ENCODE measurements around the gene ACAD11. TPM values are rescaled to one million over a fixed set of nuclear protein-coding genes. Genes with fewer than 3 reads are reported as not detected.
"Not testable (repeated sequence)": the region's sequence is repeated elsewhere in the genome, so short reads cannot be mapped to it uniquely, and the experiment has no call there.

The ACAD11 gene
- total RNA-seq, 2 experiments from 2014 or later = 12.3 to 19.6 TPM

DNA sequence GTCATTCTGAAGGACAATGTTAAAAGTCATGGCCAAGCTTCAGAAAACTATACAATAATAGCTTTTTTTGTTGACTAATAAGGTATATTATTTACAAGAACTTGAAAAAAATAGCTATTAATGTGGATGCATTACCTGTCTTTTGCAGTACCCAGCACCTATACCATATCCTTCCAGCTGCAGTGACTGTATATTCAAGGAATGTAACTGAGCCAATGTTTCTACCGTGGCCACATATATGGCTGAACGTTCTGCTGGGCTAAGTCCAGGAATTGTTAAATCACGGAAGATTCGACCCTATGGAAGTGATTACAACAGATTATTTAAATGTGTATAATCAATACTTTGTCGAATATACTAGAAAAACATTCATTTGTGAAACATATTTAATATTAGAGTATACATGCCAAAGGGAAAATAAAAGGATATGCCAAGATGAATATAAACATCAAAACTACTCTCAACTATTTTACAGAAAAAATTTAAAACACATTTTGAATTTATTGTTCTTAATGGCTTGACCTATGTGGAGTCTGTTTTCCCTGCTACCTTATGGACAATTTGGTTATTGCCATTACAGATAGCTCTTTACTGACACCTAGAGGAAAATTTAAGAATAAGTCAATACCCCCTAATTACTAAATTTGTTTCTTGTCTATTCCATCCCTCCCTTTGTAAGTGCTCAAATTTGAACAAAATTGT lies 17.6 kb downstream of the ACAD11 start:
- peaks cover 2% of the 10 kb centered on the region for H3K36me3 Mint-ChIP-seq
- H3K4me1 Mint-ChIP-seq = peaks cover 12% of the 10 kb centered on the region
- H3K4me3 Mint-ChIP-seq = no peak overlapping the region
- no peaks in the 10 kb centered on the region for H3K9me3 Mint-ChIP-seq (ENCODE audit: low read depth)
- H3K27me3 Mint-ChIP-seq = no peaks in the 10 kb centered on the region
- DNase-seq = no peak
- peak; percentile 69 for ATAC-seq
- CTCF ChIA-PET = interaction anchor here (0.8 to 4.1 kb wide), 14 partner anchors 10 to 360 kb away, joined by 3 to 81 read pairs (median 5); partner anchors contain the start of genes ACAD11 and UBA5
- H3K27ac Mint-ChIP-seq = no peak overlapping the region

DNA sequence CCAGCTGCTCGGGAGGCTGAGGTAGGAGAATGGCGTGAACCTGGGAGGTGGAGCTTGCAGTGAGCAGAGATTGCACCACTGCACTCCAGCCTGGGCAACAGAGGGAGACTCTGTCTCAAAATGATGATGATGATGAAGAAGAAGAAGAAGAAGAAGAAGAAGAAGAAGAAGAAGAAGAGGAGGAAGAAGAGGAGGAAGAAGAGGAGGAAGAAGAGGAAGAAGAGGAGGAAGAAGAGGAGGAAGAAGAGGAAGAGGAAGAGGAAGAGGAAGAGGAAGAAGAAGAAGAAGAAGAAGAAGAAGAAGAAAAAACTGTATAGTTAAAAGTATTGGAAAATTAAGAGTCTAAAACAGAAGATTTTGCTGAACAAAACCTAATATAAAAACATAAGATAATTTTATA lies 18.2 kb downstream of the ACAD11 start:
- peaks cover 12% of the 10 kb centered on the region for H3K4me1 Mint-ChIP-seq
- CTCF ChIA-PET = interaction anchor here (0.8 to 4.1 kb wide), 12 partner anchors 9 to 359 kb away, joined by 3 to 81 read pairs (median 5); partner anchors contain the start of genes ACAD11 and UBA5

DNA sequence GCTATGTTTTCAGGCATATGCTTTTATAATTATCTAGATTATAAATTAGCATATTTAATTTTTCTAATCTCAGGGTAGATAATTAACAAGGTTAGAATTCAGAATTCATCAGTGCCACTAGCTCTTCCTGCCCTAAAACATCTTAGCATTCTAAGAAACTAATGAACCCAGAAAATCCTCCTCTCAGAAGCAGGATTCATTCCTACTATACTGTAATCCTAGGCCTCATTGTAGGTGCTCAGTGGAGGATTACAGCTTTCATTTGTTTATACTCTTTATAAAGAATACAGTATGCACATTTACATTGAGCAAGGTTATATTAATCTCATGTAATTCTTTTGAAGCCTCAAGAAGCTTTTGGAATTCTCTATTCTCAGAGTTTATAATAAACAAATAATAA lies 20.9 kb downstream of the ACAD11 start:
- H3K27ac Mint-ChIP-seq = no peak overlapping the region
- no peaks in the 10 kb centered on the region for H3K9me3 Mint-ChIP-seq (ENCODE audit: low read depth)
- no peak for DNase-seq
- H3K4me1 Mint-ChIP-seq = peaks cover 9% of the 10 kb centered on the region
- CTCF ChIA-PET = interaction anchor here (2.4 kb wide), 1 partner anchor 103 kb away, joined by 13 read pairs; no protein-coding TSS in a partner anchor
- no peak for ATAC-seq
- H3K4me3 Mint-ChIP-seq = no peak overlapping the region
- H3K36me3 Mint-ChIP-seq = peaks cover 7% of the 10 kb centered on the region
- H3K27me3 Mint-ChIP-seq = no peaks in the 10 kb centered on the region

More for the DNA sequence above, 18.2 kb downstream of the ACAD11 start:
- not testable (repeated sequence) for H3K9me3 Mint-ChIP-seq (ENCODE audit: low read depth); H3K27me3 Mint-ChIP-seq; DNase-seq; H3K27ac Mint-ChIP-seq; H3K36me3 Mint-ChIP-seq; H3K4me3 Mint-ChIP-seq; ATAC-seq

DNA sequence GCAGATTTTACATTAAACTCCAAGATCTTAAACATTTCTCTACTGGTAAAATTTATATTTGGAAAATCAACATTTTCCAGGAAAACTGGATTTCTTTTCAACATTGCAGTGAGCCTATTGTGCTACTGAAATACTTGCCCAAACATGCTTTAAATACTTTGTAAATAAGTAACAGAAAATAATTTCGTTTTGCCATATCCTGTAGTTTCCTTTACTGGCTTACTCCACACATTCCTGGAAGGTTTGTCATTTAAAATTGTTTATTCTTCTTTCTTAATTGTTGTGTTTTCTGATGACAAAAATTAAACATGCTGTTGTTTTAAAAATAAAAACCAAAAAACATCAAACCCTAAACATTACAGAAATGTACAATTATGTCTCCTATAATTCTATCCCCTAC lies 22.0 kb downstream of the ACAD11 start:
- DNase-seq = no peak
- peaks cover 1% of the 10 kb centered on the region for H3K4me1 Mint-ChIP-seq
- no peaks in the 10 kb centered on the region for H3K27me3 Mint-ChIP-seq
- H3K4me3 Mint-ChIP-seq = no peak overlapping the region
- CTCF ChIA-PET = interaction anchor here (2.4 kb wide), 1 partner anchor 102 kb away, joined by 13 read pairs; no protein-coding TSS in a partner anchor
- ATAC-seq = no peak
- H3K9me3 Mint-ChIP-seq (ENCODE audit: low read depth) = no peaks in the 10 kb centered on the region
- peaks cover 10% of the 10 kb centered on the region for H3K36me3 Mint-ChIP-seq
- H3K27ac Mint-ChIP-seq = no peak overlapping the region

DNA sequence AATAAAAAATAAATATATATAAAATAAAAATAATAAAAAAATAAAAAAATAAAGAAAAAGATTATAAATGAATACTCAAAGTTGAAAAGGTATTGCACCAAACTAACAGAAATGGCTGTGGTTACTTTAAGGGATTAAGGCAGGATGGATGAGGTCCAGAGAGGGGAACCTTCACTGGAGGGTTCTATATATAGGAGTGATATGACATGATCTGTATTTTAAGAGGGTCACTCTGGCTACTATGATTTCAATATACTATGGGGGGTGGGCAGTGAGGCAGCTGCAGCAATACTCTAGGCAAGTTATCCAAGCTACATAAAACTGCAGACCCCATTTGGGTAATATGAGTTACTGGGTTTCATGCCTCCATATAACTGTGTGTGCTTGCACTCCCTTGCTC lies 24.6 kb downstream of the ACAD11 start:
- DNase-seq (no peak), ATAC-seq (no peak)
- CTCF ChIA-PET = interaction anchor here (2.3 kb wide), 1 partner anchor 99 kb away, joined by 11 read pairs; no protein-coding TSS in a partner anchor
- H3K4me3 Mint-ChIP-seq = no peak overlapping the region
- H3K4me1 Mint-ChIP-seq = peaks cover 1% of the 10 kb centered on the region
- no peak overlapping the region for H3K27ac Mint-ChIP-seq
- H3K36me3 Mint-ChIP-seq = peaks cover 11% of the 10 kb centered on the region
- H3K27me3 Mint-ChIP-seq = no peaks in the 10 kb centered on the region
- H3K9me3 Mint-ChIP-seq (ENCODE audit: low read depth) = no peaks in the 10 kb centered on the region

DNA sequence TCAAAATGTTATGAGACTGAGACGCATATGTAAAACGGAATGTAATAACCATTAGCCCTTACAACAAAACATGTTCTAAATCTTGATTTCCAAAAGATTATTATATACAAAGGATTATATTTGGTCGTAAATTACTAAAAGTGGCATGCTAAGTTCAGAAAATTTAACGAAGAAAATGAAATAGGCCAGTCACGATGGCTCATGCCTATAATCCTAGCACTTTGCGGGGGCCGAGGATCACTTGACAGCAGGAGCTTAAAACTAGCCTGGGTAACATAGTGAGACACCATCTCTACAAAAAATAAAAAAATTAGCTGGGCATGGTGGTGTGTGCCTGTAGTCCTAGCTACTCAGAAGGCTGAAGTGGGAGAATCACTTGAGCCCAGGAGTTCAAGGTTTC lies 29.0 kb downstream of the ACAD11 start:
- H3K9me3 Mint-ChIP-seq (ENCODE audit: low read depth) = no peaks in the 10 kb centered on the region
- H3K27me3 Mint-ChIP-seq = no peaks in the 10 kb centered on the region
- ATAC-seq (no peak), DNase-seq (no peak)
- H3K36me3 Mint-ChIP-seq = peaks cover 26% of the 10 kb centered on the region
- H3K4me3 Mint-ChIP-seq = no peak overlapping the region
- CTCF ChIA-PET = interaction anchor here (0.6 kb wide), 1 partner anchor 916 kb away, joined by 3 read pairs; no protein-coding TSS in a partner anchor
- H3K27ac Mint-ChIP-seq = no peak overlapping the region
- H3K4me1 Mint-ChIP-seq = no peaks in the 10 kb centered on the region

DNA sequence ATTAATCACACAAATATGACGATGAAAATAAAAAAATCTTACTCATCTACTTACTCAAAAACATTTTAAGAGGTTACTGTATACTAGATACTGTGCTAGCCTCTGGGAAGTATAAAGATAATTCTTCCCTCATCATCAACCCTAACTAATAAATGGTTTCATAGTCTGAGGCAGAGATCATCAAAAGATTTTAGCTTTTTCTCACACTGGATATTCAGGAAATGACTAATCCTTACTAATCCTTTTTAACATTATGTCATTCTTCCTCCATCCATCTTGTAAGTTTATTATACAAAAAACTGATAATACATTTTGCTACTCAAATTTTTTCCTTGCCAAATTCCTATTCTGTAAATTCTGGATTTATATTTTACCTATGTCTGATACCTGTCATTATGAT lies 29.7 kb downstream of the ACAD11 start:
- peaks cover 23% of the 10 kb centered on the region for H3K36me3 Mint-ChIP-seq
- no peaks in the 10 kb centered on the region for H3K4me1 Mint-ChIP-seq
- no peaks in the 10 kb centered on the region for H3K9me3 Mint-ChIP-seq (ENCODE audit: low read depth)
- no peaks in the 10 kb centered on the region for H3K27me3 Mint-ChIP-seq
- no peak for DNase-seq
- no peak overlapping the region for H3K27ac Mint-ChIP-seq
- no peak overlapping the region for H3K4me3 Mint-ChIP-seq
- CTCF ChIA-PET = no interaction called here
- no peak for ATAC-seq

DNA sequence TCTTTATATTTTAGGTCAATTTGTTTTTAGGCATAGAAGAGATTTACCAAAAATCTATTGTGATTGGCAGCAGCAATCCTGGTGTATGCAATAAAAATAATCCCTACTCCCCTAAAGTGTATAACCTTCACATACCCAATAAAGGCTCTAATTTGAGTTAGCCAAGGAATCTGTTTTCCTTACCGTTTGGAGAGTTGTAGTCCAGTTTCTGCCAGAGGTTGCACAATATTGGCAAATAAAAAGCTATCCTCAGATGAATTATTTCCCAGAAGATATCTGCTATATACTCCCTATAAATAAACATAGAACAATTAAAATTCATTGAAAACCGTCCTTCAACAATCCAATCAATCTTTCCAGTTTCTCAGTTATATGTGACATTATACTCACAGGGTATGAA lies 31.5 kb downstream of the ACAD11 start:
- CTCF ChIA-PET = interaction anchor here (1.3 kb wide), 1 partner anchor 15 kb away, joined by 3 read pairs; no protein-coding TSS in a partner anchor
- H3K36me3 Mint-ChIP-seq = peaks cover 21% of the 10 kb centered on the region
- H3K9me3 Mint-ChIP-seq (ENCODE audit: low read depth) = no peaks in the 10 kb centered on the region
- ATAC-seq (no peak), DNase-seq (no peak)
- no peaks in the 10 kb centered on the region for H3K4me1 Mint-ChIP-seq
- H3K27me3 Mint-ChIP-seq = no peaks in the 10 kb centered on the region
- H3K4me3 Mint-ChIP-seq = no peak overlapping the region
- H3K27ac Mint-ChIP-seq = no peak overlapping the region

DNA sequence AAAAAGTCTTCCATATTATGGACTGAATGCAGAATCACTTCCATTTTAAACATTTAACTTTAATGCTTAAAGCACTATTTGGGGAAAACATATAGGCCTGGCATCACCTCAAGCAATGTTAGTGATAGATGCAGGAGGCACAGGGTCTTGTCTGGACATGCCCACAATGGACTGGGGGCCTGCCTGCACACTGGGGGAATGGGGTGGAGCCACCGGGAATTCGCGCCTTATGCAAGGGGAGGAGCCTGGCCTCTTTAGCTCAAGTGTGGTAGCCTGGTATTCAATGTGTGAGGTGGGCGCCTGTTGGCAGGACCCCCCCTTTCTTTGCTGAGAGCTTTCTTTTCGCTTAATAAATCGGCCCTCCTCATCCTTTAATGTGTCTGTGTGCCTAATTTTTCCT lies 32.7 kb downstream of the ACAD11 start:
- Mint-ChIP-seq H3K4me3 (no peak overlapping the region), H3K27ac (no peak overlapping the region), H3K36me3 (peaks cover 19% of the 10 kb centered on the region), H3K4me1 (no peaks in the 10 kb centered on the region), H3K9me3 (ENCODE audit: low read depth) (no peaks in the 10 kb centered on the region), H3K27me3 (no peaks in the 10 kb centered on the region)
- no peak for ATAC-seq
- CTCF ChIA-PET = no interaction called here
- no peak for DNase-seq

DNA sequence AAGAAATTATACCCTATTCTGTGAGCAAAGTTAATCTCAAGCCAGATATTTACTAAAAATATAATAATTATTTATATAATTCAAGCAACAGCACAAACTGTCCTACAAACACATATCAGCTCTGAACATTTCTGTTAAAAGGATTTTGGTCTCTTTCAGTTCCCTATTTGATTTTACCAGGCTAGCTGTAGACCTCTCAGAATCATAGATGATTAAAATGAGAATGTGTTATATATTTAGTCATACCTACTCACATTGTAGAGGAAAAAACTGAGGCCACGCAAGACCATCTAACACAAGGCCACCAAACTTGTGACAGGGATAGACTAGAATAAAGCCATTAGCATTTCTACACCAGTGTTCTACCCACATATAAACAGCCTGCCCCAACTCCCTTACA lies 34.0 kb downstream of the ACAD11 start:
- Mint-ChIP-seq H3K36me3 (peaks cover 20% of the 10 kb centered on the region), H3K9me3 (ENCODE audit: low read depth) (no peaks in the 10 kb centered on the region), H3K27me3 (no peaks in the 10 kb centered on the region), H3K4me3 (no peak overlapping the region), H3K4me1 (no peaks in the 10 kb centered on the region), H3K27ac (no peak overlapping the region)
- DNase-seq (no peak), ATAC-seq (no peak)
- CTCF ChIA-PET = no interaction called here

DNA sequence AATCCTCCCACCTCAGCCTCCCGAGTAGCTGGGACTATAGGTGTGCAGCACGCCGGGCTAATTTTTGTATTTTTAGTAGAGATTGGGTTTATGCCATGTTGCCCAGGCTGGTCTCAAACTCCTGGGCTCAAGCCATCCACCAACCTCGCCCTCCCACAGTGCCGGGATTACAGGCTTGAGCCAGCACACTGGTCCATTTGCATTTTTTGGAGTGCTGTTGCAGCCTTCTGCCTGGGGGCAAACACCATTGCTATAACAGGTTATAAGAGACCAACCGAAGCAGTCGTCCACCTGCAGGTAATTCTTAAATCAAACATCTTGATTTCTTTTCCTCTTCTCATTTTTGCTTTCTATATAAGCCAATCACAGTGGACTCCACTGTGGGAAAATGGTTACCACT lies 34.8 kb downstream of the ACAD11 start:
- no peaks in the 10 kb centered on the region for H3K27me3 Mint-ChIP-seq
- H3K9me3 Mint-ChIP-seq (ENCODE audit: low read depth) = no peaks in the 10 kb centered on the region
- peaks cover 20% of the 10 kb centered on the region for H3K36me3 Mint-ChIP-seq
- CTCF ChIA-PET = no interaction called here
- no peak for ATAC-seq
- H3K4me1 Mint-ChIP-seq = no peaks in the 10 kb centered on the region
- H3K27ac Mint-ChIP-seq = no peak overlapping the region
- no peak for DNase-seq
- no peak overlapping the region for H3K4me3 Mint-ChIP-seq

DNA sequence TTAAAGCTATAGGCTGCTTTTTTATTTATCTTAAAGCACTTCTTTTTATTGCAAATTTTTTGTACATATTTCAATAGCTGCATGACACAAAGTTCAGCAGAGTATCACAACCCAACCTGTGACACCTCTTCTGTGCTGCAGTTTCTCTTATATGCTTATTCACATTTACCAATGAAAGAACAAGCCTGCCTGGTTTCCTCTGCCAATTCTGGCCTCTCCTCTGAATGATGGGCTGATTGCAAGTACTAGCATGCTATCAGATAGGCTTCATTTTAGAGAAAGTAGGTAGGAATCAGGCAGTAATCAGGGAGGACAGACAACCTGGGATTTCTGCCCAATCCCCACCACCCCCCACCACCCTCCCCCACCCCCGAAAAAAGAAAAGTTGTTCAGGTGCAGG lies 36.0 kb downstream of the ACAD11 start:
- Mint-ChIP-seq H3K4me3 (no peak overlapping the region), H3K36me3 (peaks cover 20% of the 10 kb centered on the region), H3K9me3 (ENCODE audit: low read depth) (no peaks in the 10 kb centered on the region), H3K27ac (no peak overlapping the region), H3K27me3 (no peaks in the 10 kb centered on the region), H3K4me1 (no peaks in the 10 kb centered on the region)
- CTCF ChIA-PET = no interaction called here
- no peak for DNase-seq
- no peak for ATAC-seq

DNA sequence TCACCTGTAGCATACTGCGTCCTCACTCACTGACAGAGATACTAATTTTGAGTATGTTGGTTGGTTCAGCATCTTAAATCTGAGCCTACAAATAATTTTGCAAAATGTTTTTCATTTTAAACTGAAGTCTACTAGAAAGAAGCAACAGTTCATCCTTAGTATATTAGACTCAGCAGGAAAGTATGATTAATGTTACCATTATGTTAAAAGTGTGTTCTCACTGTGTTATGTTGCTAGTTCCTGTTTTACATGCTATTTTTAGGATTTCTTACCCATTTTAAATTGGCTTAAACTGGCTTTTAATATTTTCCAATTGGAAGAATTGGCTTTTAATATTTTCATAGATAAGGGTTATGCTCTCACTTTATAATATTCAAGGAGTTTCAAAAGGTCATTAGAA lies 36.8 kb downstream of the ACAD11 start:
- H3K4me3 Mint-ChIP-seq = no peak overlapping the region
- no peaks in the 10 kb centered on the region for H3K4me1 Mint-ChIP-seq
- CTCF ChIA-PET = no interaction called here

DNA sequence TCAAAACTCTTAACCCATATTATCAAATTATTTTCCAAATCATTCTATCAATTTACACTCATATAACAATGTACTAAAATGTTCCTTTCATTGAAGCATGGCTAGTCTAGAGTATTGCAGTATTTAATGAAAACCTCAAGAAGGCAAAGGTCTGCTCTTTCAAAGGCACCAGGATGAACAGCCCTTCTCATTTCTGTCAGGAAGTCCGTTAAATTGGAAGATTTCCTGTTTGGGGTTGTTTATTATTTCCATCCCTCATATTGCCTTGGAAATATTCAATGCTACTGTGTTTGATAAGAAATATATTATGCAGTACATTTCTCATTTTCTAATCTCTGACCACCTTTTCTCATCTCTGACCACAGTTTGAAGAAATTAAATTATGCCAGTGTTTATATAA lies 37.5 kb downstream of the ACAD11 start:
- no peak for ATAC-seq
- H3K27ac Mint-ChIP-seq = no peak overlapping the region
- no peak overlapping the region for H3K4me3 Mint-ChIP-seq
- CTCF ChIA-PET = no interaction called here
- H3K27me3 Mint-ChIP-seq = no peaks in the 10 kb centered on the region
- H3K9me3 Mint-ChIP-seq (ENCODE audit: low read depth) = no peaks in the 10 kb centered on the region
- no peak for DNase-seq
- peaks cover 16% of the 10 kb centered on the region for H3K36me3 Mint-ChIP-seq
- no peaks in the 10 kb centered on the region for H3K4me1 Mint-ChIP-seq

More for the DNA sequence above, 36.8 kb downstream of the ACAD11 start:
- DNase-seq (no peak), ATAC-seq (no peak)
- H3K27me3 Mint-ChIP-seq = no peaks in the 10 kb centered on the region
- peaks cover 15% of the 10 kb centered on the region for H3K36me3 Mint-ChIP-seq
- no peaks in the 10 kb centered on the region for H3K9me3 Mint-ChIP-seq (ENCODE audit: low read depth)
- no peak overlapping the region for H3K27ac Mint-ChIP-seq
